ENCODE measurements around the gene ZSCAN9.

DNA sequence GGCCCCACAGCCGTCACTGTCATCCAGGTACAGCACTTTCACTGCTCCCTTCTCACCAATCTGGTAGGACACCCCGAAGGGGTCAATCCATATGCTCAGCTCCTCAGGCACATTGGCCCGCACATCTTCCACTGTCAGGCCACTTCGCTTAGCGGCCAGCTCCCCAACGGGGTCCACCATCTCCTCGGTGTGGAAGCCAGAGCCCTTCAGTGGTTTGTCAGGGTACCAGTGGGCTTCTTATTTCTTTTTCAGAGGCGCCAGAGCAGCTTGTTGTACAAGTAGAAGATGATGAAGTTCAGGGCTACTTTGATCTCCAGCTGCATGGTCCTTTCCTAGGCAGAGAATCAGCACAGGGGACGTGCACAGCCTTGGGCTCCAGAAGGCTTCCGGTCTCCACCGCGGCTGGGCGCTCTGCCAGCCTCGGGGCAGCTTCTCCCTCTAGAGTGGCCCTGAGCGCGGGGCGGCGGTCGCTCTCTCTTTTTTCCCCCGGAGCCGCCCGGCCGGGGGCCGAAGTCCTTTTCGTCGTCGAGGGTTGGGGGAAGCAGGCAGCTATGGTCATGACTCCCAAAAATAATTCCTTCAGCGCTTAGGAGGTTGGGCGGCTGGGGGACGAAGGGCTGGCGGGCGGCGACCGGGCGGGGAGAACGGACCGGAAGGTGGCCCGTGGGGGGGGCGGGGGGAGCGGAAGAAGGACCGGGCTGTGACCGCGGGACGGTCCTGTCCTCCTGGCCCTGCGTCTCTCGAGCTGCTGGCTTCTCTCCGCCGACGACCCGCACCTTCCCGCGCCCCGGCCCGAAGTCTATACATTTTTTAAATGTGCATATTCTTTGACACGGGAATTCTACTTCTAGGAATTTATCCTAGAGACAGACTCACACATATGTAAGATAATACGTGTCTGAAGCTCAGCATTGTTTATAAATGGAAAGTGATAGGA is 6.5 kb upstream of the ZSCAN9 start:
- no peak for TF ChIP-seq POLR2A (IDR thresholded peaks at IDR 0.05)
- TF ChIP-seq, protein P1, sequence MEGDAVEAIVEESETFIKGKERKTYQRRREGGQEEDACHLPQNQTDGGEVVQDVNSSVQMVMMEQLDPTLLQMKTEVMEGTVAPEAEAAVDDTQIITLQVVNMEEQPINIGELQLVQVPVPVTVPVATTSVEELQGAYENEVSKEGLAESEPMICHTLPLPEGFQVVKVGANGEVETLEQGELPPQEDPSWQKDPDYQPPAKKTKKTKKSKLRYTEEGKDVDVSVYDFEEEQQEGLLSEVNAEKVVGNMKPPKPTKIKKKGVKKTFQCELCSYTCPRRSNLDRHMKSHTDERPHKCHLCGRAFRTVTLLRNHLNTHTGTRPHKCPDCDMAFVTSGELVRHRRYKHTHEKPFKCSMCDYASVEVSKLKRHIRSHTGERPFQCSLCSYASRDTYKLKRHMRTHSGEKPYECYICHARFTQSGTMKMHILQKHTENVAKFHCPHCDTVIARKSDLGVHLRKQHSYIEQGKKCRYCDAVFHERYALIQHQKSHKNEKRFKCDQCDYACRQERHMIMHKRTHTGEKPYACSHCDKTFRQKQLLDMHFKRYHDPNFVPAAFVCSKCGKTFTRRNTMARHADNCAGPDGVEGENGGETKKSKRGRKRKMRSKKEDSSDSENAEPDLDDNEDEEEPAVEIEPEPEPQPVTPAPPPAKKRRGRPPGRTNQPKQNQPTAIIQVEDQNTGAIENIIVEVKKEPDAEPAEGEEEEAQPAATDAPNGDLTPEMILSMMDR (IDR thresholded peaks at IDR 0.05) = no peak
